NCI-H187 (cell line): ENCODE data around the gene MYL11.
A peak's percentile ranks its signal among the peaks of the same experiment; 100 is the strongest.

ENCODE experiments used
- DNase-seq, 2 experiments: peaks; one replicate each; lab custom pipeline; 2025; lab: John Stamatoyannopoulos, UW

The MYL11 gene

DNA sequence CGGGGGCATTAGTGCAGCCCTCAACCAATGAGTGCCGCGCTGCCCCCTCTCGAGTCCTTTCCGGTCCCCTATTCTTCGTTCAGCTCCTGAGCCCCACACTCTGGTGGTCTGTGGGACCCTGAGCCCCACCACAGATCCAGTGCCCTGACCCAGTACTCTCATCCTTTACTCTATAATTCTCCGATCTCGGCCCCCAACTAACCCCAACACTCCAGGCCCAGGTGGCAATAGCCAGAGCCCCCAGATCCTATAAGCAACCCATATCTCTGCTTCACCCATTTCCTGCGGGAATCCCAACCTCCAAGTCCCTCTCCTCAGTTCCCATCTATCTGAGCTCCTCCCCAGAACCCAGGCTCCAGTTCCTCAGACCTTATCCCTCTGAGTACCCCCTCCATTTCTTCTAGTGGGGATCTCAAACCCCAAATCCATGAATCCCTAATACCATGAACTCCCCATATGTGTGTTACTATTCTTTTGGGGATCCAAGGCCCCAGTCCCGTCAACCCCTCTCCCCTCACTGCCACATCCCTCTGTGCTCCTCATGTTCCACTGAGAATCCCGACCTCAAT lies 3.3 kb upstream of the MYL11 start:
- DNase-seq = no peak

DNA sequence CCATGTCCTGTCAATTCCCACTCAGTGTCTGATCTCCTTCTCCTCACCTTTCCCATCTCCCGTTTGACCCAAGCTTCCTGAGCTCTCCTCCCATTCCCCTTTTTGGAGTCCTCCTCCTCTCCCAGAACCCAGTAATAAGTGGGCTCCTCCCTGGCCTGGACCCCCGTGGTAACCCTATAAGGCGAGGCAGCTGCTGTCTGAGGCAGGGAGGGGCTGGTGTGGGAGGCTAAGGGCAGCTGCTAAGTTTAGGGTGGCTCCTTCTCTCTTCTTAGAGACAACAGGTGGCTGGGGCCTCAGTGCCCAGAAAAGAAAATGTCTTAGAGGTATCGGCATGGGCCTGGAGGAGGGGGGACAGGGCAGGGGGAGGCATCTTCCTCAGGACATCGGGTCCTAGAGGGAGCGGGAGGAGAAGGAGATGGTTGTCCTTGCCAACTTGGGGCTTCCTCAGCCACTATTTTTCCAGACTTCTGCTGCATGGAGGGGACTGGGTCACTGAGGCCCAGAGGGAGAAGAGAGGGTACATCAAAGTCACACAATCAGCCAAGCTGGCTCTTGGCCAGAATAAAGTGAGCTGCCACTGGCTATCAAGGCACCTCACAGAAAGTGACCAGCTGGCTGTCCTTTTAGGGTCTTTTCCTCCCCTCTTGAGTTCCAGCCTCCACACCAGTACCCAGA lies 2.4 kb upstream of the MYL11 start:
- no peak for DNase-seq

DNA sequence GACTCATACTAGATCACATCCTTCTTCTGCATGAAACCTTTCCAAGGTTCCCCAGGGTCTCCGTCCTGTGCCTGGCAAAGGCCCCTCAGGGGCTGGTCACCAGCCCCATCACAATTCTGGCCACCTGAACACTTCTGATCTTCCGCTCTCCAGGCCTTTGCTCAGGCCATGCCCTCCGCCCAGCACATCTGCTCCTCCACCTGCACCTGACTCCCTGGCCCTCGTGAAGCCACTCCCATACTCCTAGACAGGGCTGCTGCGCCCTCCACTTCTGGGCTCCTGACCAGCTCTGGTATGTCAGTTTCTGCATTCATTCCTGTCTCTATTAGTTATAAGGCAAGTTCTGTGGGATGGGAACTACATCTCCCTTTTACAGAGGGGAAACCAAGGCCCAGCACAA lies 1.9 kb upstream of the MYL11 start:
- DNase-seq = no peak

DNA sequence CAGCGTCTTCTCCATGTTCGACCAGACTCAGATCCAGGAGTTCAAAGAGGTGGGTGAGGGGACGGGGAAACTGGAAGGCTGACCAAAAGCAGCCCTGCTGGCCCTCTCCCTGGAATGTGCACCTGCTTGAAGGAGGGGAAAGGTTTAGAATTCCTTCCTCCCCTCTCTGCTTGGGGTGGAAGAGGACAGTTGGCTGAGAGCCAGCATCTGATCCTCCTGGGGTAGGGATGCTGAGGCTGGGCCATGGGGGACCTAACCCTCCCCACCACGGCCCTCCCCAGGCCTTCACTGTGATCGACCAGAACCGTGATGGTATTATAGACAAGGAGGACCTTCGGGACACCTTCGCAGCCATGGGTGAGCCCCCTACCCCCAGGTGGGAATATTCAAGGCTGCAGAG lies 1.3 kb downstream of the MYL11 start:
- no peak for DNase-seq

DNA sequence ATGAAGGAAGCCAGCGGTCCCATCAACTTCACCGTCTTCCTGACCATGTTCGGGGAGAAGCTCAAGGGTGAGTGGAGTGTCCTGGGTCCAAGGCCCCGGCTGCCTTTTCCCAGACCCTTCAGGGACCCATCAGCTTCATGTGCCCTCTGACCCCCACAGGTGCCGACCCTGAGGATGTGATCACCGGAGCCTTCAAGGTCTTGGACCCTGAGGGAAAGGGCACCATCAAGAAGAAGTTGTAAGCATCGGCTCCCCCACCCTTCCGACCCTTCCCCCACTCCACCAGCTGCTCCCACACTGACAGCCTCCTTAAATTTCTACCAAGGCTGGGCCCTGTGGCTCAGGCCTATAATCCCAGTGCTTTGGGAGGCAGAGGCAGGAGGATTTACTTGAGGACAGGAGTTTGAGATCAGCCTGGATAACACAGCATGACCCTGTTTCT lies 1.9 kb downstream of the MYL11 start:
- no peak for DNase-seq

DNA sequence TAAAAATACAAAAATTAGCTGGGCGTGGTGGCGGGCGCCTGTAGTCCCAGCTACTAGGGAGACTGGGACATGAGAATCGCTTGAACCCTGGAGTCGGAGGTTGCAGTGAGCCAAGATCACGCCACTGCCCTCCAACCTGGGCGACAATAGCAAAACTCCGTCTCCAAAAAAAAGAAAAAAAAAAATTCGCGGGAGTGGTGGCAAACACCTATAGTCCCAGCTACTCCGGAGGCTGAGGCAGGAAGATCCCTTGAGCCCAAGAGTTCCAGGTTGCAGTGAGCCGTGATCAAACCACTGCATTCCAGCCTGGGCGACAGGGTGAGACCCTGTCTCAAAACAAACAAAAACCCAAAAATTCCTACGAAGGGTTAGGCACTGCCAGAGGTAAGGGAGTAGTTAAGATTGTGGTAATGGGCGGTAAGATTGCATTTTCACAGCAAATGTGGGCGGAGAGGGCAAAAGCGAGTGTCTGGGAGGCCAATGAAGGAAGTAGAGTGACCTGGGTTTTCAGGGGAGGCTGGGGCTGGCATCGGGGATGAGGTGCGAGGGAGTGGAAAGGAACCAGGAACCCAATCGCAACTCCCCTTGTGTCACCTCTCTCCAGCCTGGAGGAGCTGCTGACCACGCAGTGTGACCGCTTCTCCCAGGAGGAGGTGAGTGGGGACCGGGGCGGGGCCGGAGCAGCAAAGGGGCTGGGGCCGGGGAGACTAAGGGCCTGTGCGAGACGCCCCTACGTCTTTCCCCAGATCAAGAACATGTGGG lies 2.6 kb downstream of the MYL11 start:
- peak in 1 of 2 experiments; percentile 20 for DNase-seq

DNA sequence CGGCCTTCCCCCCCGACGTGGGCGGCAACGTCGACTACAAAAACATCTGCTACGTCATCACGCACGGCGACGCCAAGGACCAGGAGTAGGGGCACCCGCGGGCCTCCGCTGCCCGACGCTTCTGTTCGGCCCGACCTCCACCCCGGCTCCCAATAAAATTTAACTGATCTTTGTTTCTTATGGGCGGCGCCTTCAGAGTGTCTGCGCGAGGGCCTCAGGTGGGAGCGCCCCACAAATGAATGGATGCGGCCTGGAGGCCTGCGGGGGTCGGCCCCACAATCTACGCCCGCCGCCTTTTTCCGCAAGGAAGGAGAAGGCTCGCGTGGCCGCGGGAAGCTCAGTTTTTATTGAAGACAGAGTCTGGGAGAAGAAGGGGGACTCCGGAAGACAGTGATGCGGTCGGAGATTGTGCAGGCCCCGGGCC lies 3.2 kb downstream of the MYL11 start:
- DNase-seq = peak in 1 of 2 experiments; percentile 39

DNA sequence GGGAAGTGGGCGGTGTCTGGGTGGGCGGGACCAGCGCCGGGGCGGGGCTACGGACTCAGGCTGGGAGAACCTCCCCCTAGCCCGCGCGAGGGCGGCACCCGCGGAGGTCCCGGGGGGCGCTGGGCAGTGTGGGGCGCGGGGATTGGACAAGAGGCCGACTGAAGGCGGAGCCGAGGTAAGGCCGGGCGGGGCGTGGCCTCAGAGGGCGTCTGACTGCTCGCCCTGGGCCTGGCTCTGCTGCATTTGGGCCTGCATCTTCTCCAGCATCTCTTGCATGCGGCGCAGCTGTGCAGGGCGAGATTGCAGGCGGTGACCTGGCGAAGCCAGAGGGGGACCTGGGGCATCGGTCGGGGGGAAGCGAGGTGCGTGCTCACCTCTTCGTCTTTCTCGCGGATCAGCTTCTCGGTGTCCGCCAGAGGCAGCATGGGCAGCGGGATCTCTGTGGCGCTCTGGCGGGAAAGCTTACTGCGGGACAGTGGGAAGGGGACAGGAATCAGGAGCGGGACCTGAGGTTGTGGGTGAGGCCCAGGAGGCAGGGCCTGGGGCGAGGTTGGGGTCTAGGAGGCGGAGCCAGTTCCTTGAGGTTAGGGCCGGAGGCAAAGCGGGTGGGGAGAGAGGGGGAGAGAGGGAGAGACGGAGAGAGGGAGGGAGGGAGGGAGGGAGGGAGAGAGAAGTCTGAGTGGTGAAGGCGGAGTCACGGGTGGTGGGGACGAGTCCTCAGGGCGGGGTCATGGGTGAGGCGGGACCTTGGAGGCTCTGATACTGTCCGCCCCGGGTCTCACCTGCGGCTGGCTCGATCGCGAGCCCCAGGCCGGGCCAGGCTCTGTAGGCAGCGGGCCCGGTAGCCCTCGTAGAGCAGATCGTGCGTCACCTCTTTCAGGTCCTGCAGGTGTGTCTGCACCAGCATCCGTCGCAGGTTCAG lies 3.9 kb downstream of the MYL11 start:
- DNase-seq = peak; percentile 76 to 90

DNA sequence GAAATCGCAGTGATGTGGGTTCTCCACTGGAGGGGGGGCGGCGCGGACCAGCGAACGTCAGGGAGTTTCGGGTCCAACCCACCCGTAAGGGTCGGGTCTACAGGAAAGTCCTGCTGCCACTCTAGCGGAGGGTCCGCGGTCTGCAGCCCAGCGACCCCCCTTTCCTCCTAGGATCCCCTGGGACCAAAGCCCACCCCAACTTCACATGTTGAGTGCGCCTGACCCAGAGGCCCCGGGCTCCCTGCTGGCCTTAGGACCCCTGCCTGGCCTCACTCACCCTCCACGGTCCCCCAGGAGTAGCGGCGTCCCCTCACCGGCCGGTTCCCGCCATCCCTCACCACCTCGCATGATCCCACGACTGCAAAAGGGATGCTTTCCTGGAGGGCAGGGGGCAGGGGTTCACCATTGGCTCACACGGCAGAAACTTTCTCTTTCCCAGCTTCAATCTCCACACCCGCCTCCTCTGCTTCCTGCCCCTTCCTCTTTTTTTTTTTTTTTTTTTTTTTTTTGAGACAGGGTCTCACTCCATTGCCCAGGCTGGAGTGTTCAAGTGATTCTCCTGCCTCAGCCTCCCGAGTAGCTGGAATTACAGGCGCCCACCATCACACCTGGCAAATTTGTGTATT lies 4.7 kb downstream of the MYL11 start:
- DNase-seq = no peak

DNA sequence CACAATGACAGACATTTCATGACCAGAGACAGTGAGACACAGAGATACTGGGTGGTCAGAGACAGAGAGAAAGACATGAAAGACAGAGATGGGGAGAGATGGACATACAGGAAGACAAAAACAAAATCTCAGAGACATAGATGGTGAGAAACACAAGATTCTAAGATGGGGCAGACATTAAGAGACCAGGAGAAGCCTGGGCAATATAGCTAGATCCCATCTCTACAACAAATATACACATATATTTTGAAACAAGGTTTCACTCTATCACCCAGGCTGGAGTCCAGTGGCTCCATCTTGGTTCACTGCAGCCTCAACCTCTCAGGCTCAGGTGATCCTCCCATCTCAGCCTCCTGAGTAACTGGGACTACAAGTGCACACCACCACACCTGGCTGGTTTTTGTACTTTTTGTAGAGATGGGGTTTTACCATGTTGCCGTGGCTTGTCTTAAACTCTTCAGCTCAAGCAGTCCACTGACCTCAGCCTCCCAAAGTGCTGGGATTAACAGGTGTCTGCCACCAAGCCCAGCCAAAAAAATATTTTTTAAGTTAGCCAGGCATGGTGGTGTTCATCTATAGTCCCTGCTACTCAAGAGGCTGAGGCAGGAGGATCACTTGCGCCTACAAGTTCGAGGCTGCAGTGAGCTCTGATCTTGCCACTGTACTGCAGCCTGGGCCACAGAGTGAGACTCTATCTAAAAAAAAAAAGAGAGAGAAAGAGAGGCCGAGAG lies 5.6 kb downstream of the MYL11 start:
- no peak for DNase-seq

DNA sequence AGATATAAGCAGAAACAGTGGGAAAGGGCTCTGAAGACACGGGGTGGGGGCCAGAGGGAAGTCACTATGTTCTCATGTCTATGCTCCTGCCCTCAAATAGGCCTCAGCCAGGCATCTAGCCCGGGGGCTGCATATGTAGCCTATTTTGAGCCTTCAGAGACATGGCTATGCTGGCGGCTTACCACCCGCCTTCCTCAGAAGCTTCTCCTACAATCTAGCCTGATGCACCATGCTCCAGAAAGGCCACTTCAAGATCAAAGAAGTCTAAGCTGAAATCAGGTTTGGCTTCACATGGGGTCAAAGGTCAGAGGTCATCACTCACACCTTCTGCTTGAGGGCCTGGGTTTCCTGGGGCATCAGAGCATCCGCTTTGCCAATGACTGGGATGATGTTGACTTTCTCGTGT lies 6.2 kb downstream of the MYL11 start:
- no peak for DNase-seq

DNA sequence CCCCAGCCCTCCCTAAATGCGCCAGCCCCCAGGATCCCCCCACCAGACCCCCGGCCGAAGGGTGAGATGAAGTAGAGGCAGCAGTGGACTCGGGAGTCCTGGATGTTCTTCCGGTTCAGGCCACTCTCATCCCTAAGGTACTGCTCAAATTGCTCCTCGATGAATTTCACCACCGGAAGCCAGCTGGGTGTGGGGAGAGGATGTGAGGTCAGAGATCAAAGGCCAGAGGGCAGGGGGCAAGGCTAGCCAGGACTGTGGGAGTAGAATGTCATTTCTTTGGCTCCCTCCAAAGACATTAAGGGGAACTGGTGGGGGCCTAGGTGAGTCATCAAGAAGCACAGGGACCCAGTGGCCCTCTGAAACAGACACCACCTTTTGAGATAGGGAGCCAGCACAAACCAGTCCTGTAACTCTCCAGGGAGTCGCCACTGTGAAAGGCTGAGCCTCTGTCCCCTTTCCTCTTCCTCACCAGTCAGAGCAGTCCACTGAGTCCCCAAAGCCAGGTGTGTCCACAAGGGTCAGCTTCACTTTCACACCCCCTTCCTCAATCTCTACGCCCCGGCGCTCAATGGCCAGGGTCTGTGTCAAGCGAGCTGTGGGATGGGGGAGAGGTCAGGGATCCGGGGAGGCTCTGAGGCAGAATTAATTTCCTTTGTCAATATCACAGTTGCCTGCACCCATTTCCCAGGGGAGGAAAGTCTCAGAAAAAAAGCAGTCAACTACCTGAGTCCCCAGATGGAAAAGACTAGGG lies 6.9 kb downstream of the MYL11 start:
- no peak for DNase-seq

DNA sequence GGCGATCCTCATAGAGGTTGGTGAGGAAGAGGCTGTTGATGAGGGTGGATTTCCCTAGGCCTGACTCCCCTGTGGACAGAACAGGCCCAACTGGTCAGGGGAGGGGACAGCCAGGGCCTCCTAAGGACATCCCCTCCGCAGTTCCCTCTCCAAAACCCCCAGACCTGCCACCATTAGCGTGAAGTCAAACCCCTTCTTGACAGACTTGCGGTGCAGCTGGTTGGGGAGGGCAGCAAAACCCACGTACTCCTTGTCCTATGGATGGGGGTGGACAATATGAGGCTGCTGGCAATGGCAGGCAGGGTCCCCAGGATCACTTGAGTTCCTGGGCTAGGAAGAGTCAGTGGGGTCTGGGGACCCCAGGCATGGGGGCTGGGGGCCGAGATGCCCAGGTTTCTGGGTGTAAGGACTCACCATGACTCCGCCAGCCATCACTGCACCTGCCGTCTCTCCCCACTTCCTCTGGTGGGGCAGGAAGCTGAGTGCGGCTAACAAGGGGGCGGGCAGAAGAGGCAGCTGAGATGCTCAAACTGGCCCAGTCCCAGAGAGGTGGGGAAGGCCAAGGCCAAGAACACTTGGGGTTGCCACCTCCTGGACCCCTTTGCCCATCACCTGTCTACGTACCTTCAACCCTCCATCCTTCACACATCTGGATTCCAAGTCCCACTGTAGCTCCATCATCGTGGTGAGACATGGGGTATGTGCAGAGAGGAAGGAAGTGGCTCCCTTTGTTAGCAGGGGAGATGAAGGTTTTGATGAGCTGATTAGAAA lies 7.7 kb downstream of the MYL11 start, which contains the start of gene SEPTIN1:
Gene SEPTIN1, minus strand, starts transcription at position 451 of the 771 bp plus-strand sequence. Its CDS starts 19 bp downstream, at position 432.
- DNase-seq = no peak

DNA sequence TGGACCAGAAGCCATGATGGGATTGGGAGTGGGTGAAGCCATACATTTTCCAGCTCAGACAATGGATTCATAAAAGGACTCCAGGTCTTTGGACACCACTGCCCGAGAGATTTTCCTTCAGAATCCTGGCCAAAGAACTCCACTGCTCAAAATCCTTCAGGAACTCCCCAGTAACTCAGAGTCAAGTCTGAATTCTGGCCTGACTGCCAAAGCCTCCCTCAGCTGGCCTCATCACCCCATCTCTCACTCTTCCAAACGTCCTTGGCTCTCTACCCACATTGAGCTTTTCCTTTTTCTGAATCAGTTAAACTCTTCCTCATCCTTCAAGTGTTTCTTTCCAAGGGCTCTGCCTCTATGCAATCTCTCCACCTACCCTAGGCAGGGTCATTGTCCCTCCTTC lies 8.9 kb downstream of the MYL11 start:
- DNase-seq = no peak

DNA sequence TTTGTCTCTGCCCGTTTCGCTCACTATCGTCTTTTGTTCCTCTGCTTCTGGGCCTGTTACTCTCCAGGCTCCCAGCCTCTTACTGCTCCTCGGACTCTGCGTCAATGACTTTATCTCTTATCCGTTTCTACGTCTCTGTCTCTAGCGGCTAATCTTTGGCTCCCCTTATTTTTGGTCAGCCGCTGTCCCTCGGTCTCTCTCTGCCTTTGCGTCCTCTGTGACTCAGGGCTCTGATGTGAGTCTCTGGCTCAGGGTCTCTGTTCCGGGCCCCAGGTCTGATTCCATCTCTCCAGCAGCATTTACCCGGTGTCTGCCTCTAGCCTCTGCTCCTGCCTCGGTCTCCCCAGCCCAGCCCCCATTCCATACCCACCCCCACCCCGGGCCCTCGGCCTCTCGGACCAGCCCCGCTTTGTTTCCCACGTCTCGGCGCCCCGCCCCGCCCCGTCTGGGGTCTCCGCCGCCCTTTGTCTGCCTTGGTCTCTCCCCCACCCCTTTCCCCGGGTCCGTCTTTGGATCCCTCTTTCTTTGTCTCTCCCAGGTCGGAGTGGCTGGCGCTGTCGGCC lies 20.1 kb downstream of the MYL11 start:
- DNase-seq = no peak

DNA sequence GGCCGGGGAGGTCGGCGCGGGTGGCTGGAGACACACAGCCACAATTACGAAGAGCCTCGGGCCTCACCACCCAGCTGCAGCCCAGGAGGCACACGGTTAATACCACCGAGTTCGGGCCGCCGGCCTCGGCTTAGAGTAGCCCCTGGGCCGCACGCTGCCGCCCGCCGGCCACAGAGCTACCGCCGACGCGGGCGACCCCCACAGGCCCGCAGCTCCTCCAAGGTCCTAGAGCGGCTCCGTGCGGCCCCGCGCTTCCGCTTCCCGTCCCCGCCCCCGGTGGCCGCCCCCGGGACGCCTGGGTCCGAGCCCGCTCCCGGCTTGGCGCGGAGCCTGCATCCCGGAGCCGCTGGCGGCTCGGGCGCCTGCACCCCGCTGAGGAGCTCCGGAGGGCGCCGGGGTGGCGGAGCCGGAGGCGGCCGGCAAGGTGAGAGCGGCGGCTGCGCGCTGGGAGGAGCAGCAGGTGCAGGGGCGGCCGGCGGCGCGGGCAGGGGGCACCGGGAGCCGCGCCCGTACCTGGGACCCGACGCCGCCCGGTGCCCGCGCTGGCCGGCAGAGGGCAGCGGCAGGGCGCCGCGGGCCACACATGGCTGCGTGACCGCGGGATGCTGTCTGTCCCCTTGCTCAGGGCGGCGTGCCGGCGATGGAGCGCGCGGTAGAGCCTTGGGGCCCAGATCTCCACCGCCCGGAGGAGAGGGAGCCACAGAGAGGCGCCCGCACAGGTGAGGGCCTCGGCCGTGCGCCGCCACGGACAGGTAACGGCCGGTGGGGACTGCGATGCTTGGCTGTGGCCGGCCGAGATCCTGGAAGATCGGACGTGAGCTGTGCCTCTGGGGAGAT lies 20.8 kb downstream of the MYL11 start, which contains the start of gene ZNF48:
Gene ZNF48, plus strand, starts transcription at position 266 of the 837 bp plus-strand sequence. Its CDS starts 375 bp downstream, at position 641.
- DNase-seq = peak; percentile 38 to 61

DNA sequence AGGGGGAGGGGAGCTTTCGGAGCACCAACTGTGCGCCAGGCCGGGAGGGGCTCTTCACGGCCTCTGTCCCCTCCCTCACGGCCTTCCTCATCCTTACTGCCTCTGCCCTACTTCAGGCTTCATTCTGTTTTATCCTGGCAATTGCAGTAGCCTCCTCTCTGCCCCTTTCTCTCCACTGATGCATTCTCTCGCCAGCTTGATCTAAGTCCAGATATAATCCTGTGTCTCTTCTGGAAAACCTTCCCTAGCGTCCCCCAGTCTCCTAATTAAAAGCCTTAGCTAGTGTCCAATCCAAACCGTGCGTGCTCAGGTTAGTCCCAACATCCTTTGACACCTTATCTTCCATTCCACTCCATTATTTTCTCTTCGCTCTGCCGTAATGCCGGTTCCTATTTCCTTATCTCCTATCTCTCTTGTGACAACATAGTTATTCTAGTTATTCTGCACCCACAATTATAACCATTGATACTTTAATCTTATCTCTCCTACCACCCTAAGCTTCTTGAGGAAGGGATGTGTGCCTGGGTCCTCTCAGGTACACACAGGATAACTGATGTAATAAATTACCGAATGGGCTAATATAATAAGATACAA lies 21.5 kb downstream of the MYL11 start:
- no peak for DNase-seq
